Vagina (tissue), 2 donors: ENCODE data around the gene TNIK.

Experiments
- POLR2A ChIP-seq, 2 donors: fragments of 450-650 bp; IDR thresholded peaks; one replicate each; pipeline ENCODE4 v1.6.1; 2017; ENCODE audit warnings: antibody characterized with exemption in 2 of 2, mild to moderate bottlenecking in 2 of 2, moderate library complexity in 2 of 2
- POLR2AphosphoS5 ChIP-seq, 2 donors: sonication (generic); formaldehyde crosslinking; IDR thresholded peaks; one replicate each; pipeline ENCODE4 v1.9.0; 2017; ENCODE audit warnings: antibody characterized with exemption in 2 of 2, mild to moderate bottlenecking in 2 of 2, low read depth in 1 of 2; ENCODE audit not compliant: insufficient read depth in 1 of 2
- TF ChIP-seq, protein P1 (sequence below), 3 experiments: fragments of 450-650 bp in 2 of 3; fragments of 200-600 bp in 1 of 3; sonication (generic) in 1 of 3; IDR thresholded peaks; one replicate each; pipeline ENCODE4 v1.5.1; 2017 to 2019; ENCODE audit warnings: antibody characterized with exemption in 3 of 3, mild to moderate bottlenecking in 2 of 3, moderate library complexity in 2 of 3

DNA sequence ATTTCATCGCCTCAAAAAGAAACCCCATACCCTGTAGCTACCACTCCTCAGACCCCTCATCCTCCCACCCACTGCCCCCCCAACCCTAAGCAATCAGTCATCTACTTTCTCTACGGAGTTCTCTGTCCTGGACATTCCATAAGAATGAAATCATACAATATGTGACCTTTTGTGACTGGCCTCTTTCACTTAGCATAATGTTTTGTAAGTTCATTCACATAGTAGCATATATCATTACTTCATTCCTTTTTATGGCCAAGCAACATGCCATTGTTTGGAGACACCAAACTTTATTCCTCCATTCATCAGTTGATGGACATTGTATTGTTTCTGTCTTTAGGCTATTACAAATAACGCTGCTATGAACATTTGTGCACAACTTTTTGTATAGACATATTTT, 64.2 kb downstream of the TNIK start:
- TF ChIP-seq, protein P1, sequence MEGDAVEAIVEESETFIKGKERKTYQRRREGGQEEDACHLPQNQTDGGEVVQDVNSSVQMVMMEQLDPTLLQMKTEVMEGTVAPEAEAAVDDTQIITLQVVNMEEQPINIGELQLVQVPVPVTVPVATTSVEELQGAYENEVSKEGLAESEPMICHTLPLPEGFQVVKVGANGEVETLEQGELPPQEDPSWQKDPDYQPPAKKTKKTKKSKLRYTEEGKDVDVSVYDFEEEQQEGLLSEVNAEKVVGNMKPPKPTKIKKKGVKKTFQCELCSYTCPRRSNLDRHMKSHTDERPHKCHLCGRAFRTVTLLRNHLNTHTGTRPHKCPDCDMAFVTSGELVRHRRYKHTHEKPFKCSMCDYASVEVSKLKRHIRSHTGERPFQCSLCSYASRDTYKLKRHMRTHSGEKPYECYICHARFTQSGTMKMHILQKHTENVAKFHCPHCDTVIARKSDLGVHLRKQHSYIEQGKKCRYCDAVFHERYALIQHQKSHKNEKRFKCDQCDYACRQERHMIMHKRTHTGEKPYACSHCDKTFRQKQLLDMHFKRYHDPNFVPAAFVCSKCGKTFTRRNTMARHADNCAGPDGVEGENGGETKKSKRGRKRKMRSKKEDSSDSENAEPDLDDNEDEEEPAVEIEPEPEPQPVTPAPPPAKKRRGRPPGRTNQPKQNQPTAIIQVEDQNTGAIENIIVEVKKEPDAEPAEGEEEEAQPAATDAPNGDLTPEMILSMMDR (IDR thresholded peaks at IDR 0.05): no peak
- no peak for TF ChIP-seq POLR2AphosphoS5 (IDR thresholded peaks at IDR 0.05; ENCODE audit: insufficient read depth in 1 of 2, low read depth in 1 of 2)
- no peak for TF ChIP-seq POLR2A (IDR thresholded peaks at IDR 0.05)
